Prostate gland (tissue), 2 donors: ENCODE data around the gene KRTAP16-1. TPM values are rescaled to one million over a fixed set of nuclear protein-coding genes. Genes with fewer than 3 reads are reported as not detected.

Experiments
- DNase-seq: peaks from one replicate; pipeline ENCODE4 v3.0.0-alpha.2; 2019; ENCODE audit warnings: low spot score
- H3K27ac ChIP-seq, 2 donors: fragments of 200-600 bp; sonication (generic); 2 replicates each; pipeline ENCODE4 v1.5.1; 2017 to 2019
- H3K27me3 ChIP-seq: fragments of 200-600 bp; sonication (generic); replicated peaks from 2 replicates; pipeline ENCODE4 v1.5.1; 2019; ENCODE audit not compliant: insufficient read depth
- H3K36me3 ChIP-seq, 2 donors: fragments of 200-600 bp; sonication (generic); 1 replicate in 1 of 2; 2 replicates in 1 of 2; pipeline versions ENCODE4 v1.5.1 to v1.8.1; 2017 to 2019
- H3K4me1 ChIP-seq: fragments of 200-600 bp; sonication (generic); replicated peaks from 2 replicates; pipeline ENCODE4 v1.5.1; 2019
- H3K4me3 ChIP-seq, 2 donors: fragments of 200-600 bp; sonication (generic); 2 replicates each; pipeline ENCODE4 v1.5.1; 2017 to 2019
- H3K9me3 ChIP-seq: fragments of 200-600 bp; sonication (generic); 2 replicates; pipeline ENCODE4 v1.5.1; 2017
- CTCF ChIP-seq, 4 experiments: fragments of 200-600 bp in 2 of 4; fragments of 450-650 bp in 2 of 4; sonication (generic) in 2 of 4; IDR thresholded peaks; 1 replicate in 3 of 4; 2 replicates in 1 of 4; pipeline ENCODE4 v1.5.1; 2016 to 2019; ENCODE audit warnings: antibody characterized with exemption in 4 of 4, mild to moderate bottlenecking in 2 of 4, moderate library complexity in 2 of 4
- POLR2A ChIP-seq: fragments of 450-650 bp; IDR thresholded peaks from one replicate; pipeline ENCODE4 v1.6.1; 2016; ENCODE audit warnings: antibody characterized with exemption, mild to moderate bottlenecking
- POLR2AphosphoS5 ChIP-seq: sonication (generic); formaldehyde crosslinking; IDR thresholded peaks from one replicate; pipeline ENCODE4 v1.6.1; 2017; ENCODE audit warnings: antibody characterized with exemption
- whole genome bisulfite sequencing: methylation state at CpG from one replicate; pipeline ENCODE4 v1.1.5; 2018; 5-methylcytosine and 5-hydroxymethylcytosine counted together
- intact Hi-C: fragments of 100-400 bp; cut with DNase I; formaldehyde crosslinking; loops from one replicate; pipeline ENCODE4 v1.14.2; 2022
- small RNA-seq, 2 donors: library from RNA; depleted of rRNA; stranded (forward); fragments of <200 nt; gene quantifications; one replicate each; pipeline ENCODE3, GENCODE V24; 2016
- total RNA-seq, 2 donors: library from RNA; depleted of rRNA; stranded (reverse); fragments of >200 nt; gene quantifications; one replicate each; pipeline ENCODE4 v1.1.0, GENCODE V29; 2016

Gene KRTAP16-1
- total RNA-seq, 2 donors from 2014 or later: not detected

DNA sequence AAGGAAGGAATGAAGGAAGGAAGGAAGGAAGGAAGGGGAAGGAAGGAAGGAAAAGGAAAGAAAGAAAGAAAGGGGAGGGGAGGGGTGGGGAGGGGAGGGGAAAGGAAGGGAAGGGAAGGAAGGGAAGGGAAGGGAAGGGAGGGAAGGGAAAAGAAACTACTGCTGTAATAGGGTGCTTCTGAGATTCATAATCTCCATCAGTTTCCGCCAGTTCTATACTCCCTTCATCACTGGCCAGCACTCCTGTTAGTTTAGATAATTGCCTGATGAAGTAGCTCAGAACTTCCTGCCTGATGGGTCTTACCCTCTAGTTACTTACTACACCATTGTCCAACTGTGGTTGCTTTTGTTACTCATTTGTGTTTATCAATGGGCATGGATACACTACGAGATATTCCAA, 45.9 kb downstream of the KRTAP16-1 start:
- H3K4me1 ChIP-seq: no peaks in the 10 kb centered on the region
- no peak for TF ChIP-seq CTCF (IDR thresholded peaks at IDR 0.05)
- TF ChIP-seq POLR2A: no peak
- no peak for TF ChIP-seq POLR2AphosphoS5
- H3K27me3 ChIP-seq: no peaks in the 10 kb centered on the region
- no peak overlapping the region for H3K27ac ChIP-seq
- intact Hi-C loops: no loop called here
- H3K4me3 ChIP-seq: no peak overlapping the region
- 93% methylated on average over 2 of the region's 2 CpGs for WGBS
- no peaks in the 10 kb centered on the region for H3K36me3 ChIP-seq
- H3K9me3 ChIP-seq: no peaks in the 10 kb centered on the region
- no peak for DNase-seq

DNA sequence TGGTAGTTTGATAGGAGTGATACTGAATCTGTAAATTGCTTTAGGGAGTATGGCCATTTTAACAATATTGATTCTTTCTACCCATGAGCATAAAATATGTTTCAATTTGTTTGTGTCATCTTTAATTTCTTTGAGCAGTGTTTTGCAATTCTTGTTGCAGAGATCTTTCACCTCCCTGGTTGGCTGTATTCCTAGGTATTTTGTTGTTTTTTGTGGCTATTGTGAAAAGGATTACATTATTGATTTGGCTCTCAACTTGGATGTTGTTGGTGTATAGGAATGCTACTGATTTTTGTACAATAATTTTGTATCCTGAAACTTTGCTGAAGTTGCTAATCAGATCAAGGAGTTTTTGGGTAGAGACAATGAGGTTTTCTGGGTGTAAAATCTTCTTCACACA, 50.7 kb downstream of the KRTAP16-1 start:
- no peaks in the 10 kb centered on the region for H3K36me3 ChIP-seq
- H3K4me1 ChIP-seq: no peaks in the 10 kb centered on the region
- intact Hi-C loops: no loop called here
- H3K9me3 ChIP-seq: no peaks in the 10 kb centered on the region
- DNase-seq: no peak
- no peak overlapping the region for H3K27ac ChIP-seq
- H3K27me3 ChIP-seq: no peaks in the 10 kb centered on the region
- TF ChIP-seq CTCF (IDR thresholded peaks at IDR 0.05) (no peak), POLR2A (no peak), POLR2AphosphoS5 (no peak)
- H3K4me3 ChIP-seq: no peak overlapping the region

Small RNAs within 50 kb of the gene (small RNA-seq; reads per million reads assigned to genes)
- 0 reads per million in 2 donors for gene KRTAP9-10P

Other genes starting within 250 kb of the KRTAP16-1 start
- not detected for gene KRTAP2-3, start 249.2 kb downstream of the KRTAP16-1 start, total RNA-seq
- gene KRTAP2-4, start 243.4 kb downstream of the KRTAP16-1 start, total RNA-seq: not detected
- not detected for gene KRTAP4-7, start 225.2 kb downstream of the KRTAP16-1 start, total RNA-seq
- gene KRTAP4-8, start 211.2 kb downstream of the KRTAP16-1 start, total RNA-seq: not detected
- gene KRTAP4-16, start 207.1 kb downstream of the KRTAP16-1 start, total RNA-seq: not detected
- not detected for gene KRTAP4-9, start 203.9 kb downstream of the KRTAP16-1 start, total RNA-seq
- not detected for gene KRTAP4-11, start 190.9 kb downstream of the KRTAP16-1 start, total RNA-seq
- not detected for gene KRTAP4-12, start 185.1 kb downstream of the KRTAP16-1 start, total RNA-seq
- gene KRTAP4-6, start 168.8 kb downstream of the KRTAP16-1 start, total RNA-seq: not detected
- gene KRTAP4-5, start 159.5 kb downstream of the KRTAP16-1 start, total RNA-seq: not detected
- gene KRTAP4-4, start 148.6 kb downstream of the KRTAP16-1 start, total RNA-seq: not detected
- gene KRTAP4-3, start 141.1 kb downstream of the KRTAP16-1 start, total RNA-seq: not detected
- gene KRTAP4-2, start 131.1 kb downstream of the KRTAP16-1 start, total RNA-seq: not detected
- not detected for gene KRTAP4-1, start 124.4 kb downstream of the KRTAP16-1 start, total RNA-seq
- gene KRTAP9-1, start 119.4 kb downstream of the KRTAP16-1 start, total RNA-seq: not detected
- not detected for gene KRTAP9-2, start 82.7 kb downstream of the KRTAP16-1 start, total RNA-seq
- gene KRTAP9-3, start 76.9 kb downstream of the KRTAP16-1 start, total RNA-seq: not detected
- gene KRTAP9-8, start 71.3 kb downstream of the KRTAP16-1 start, total RNA-seq: not detected
- not detected for gene KRTAP9-4, start 59.6 kb downstream of the KRTAP16-1 start, total RNA-seq
- not detected for gene KRTAP9-9, start 53.9 kb downstream of the KRTAP16-1 start, total RNA-seq
- gene KRTAP9-6, start 43.9 kb downstream of the KRTAP16-1 start, total RNA-seq: not detected
- not detected for gene KRTAP9-7, start 33.6 kb downstream of the KRTAP16-1 start, total RNA-seq
- not detected for gene KRTAP29-1, start 6.5 kb downstream of the KRTAP16-1 start, total RNA-seq
- gene KRTAP17-1, start 6.4 kb upstream of the KRTAP16-1 start, total RNA-seq: not detected
- gene KRT33A, start 41.5 kb upstream of the KRTAP16-1 start, total RNA-seq: not detected
- not detected for gene KRT33B, start 60.5 kb upstream of the KRTAP16-1 start, total RNA-seq
- gene KRT34, start 73.0 kb upstream of the KRTAP16-1 start, total RNA-seq: 1 to 10 TPM in 1 of 2 donors, not detected in 1; 1.5 TPM
- not detected for gene KRT31, start 88.3 kb upstream of the KRTAP16-1 start, total RNA-seq
- not detected for gene KRT37, start 115.3 kb upstream of the KRTAP16-1 start, total RNA-seq
- gene KRT38, start 131.7 kb upstream of the KRTAP16-1 start, total RNA-seq: not detected
- gene KRT32, start 158.1 kb upstream of the KRTAP16-1 start, total RNA-seq: not detected
- not detected for gene KRT35, start 171.8 kb upstream of the KRTAP16-1 start, total RNA-seq
- not detected for gene KRT36, start 180.6 kb upstream of the KRTAP16-1 start, total RNA-seq
- 10 to 100 TPM; 38.4 to 62.7 TPM for gene KRT13, start 196.3 kb upstream of the KRTAP16-1 start, total RNA-seq
- gene KRT15, start 209.6 kb upstream of the KRTAP16-1 start, total RNA-seq: 1,000 to 10,000 TPM in 1 of 2 donors, 100 to 1,000 TPM in 1; 138 to 1,038 TPM
- gene KRT19, start 219.0 kb upstream of the KRTAP16-1 start, total RNA-seq: 100 to 1,000 TPM; 351 to 398 TPM